K562 (cell line): Measurements from ENCODE around the gene GPR157. TPM values are rescaled to one million over a fixed set of nuclear protein-coding genes. Genes with fewer than 3 reads are reported as not detected.

ENCODE experiments used
- ATAC-seq: fragments of 200-7000 bp; cut with Tn5 transposase; 3 replicates; pipeline ENCODE4 v1.9.1; 2020; ENCODE audit warnings: moderate library complexity
- BruUV-seq: library from RNA; stranded (reverse); fragments of 400-500 nt; replicated peaks from 2 replicates; lab custom pipeline; 2021; lab: Mats Ljungman, UMichigan
- CTCF ChIA-PET: fragments of 300-600 bp; formaldehyde crosslinking; extraction: SDS; loops from one replicate; lab custom pipeline; 2021; ENCODE audit warnings: low intra/inter-chr PET ratio; lab: Yijun Ruan, JAX
- POLR2A ChIA-PET: fragments of 300-600, 350-650 bp; sonication (Branson Sonifier 250); formaldehyde crosslinking; extraction: SDS; loops from one replicate; lab custom pipeline; 2021; ENCODE audit warnings: antibody characterized with exemption, inconsistent platforms; lab: Yijun Ruan, JAX
- DNase-seq, 4 experiments: peaks; one replicate each; pipeline versions ENCODE4 v3.0.0 to v3.0.0-alpha.2; 2011 to 2018; ENCODE audit warnings: low spot score in 3 of 4, mixed read lengths in 3 of 4; ENCODE audit errors: extremely low read depth in 1 of 4
- FAIRE-seq: peaks from 2 replicates; lab custom pipeline; 2011; peaks lifted over from hg19 to GRCh38; lab: Jason Lieb, UNC
- H2AFZ ChIP-seq: 2 replicates; pipeline ENCODE4 v1.6.0; 2011; ENCODE audit warnings: low read depth, low read length, control low read depth, inconsistent platforms
- H3K27ac ChIP-seq: fragments of 200-600 bp; 3 replicates; pipeline ENCODE4 v1.8.0; 2011; ENCODE audit warnings: low read depth, mild to moderate bottlenecking, control low read depth, inconsistent platforms, low read length, moderate library complexity, mixed read lengths; ENCODE audit errors: extremely low read depth
- H3K27me3 ChIP-seq, 2 experiments: fragments of 300-600 bp in 1 of 2; 2 replicates in 1 of 2; 3 replicates in 1 of 2; pipeline versions ENCODE4 v1.6.0 to v1.8.0; 2011; ENCODE audit warnings: inconsistent platforms in 2 of 2, low read length in 2 of 2, mild to moderate bottlenecking in 1 of 2, mixed read lengths in 1 of 2, moderate library complexity in 1 of 2; ENCODE audit not compliant: control insufficient read depth in 2 of 2, insufficient read depth in 2 of 2
- H3K36me3 ChIP-seq: fragments of 300-600 bp; 3 replicates; pipeline ENCODE4 v1.8.0; 2011; ENCODE audit warnings: mild to moderate bottlenecking, low read length, inconsistent platforms; ENCODE audit not compliant: control insufficient read depth, insufficient read depth
- H3K4me1 ChIP-seq, 2 experiments: fragments of 200-600 bp in 1 of 2; replicated peaks in 1 of 2; 2 replicates in 1 of 2; 3 replicates in 1 of 2; pipeline versions ENCODE4 v1.5.1 to v1.8.0; 2011; ENCODE audit warnings: inconsistent platforms in 2 of 2, low read length in 2 of 2, mild to moderate bottlenecking in 1 of 2, mixed read lengths in 1 of 2, moderate library complexity in 1 of 2; ENCODE audit not compliant: control insufficient read depth in 2 of 2, insufficient read depth in 2 of 2
- H3K4me2 ChIP-seq: 2 replicates; pipeline ENCODE4 v1.6.1; 2011; ENCODE audit warnings: low read length, control low read depth, inconsistent platforms, mixed read lengths; ENCODE audit not compliant: insufficient read depth
- H3K4me3 ChIP-seq: fragments of 200-600 bp; sonication (generic), shearing (Covaris generic); 2 replicates; pipeline ENCODE4 v1.5.1; 2016; ENCODE audit warnings: control low read depth, inconsistent platforms
- H3K79me2 ChIP-seq: fragments of 200-600 bp; 3 replicates; pipeline ENCODE4 v1.8.0; 2011; ENCODE audit warnings: low read length, inconsistent platforms; ENCODE audit not compliant: control insufficient read depth, insufficient read depth
- H3K9ac ChIP-seq, 2 experiments: 2 replicates each; pipeline versions ENCODE4 v1.6.0 to v1.6.1; 2011; ENCODE audit warnings: low read depth in 2 of 2, low read length in 2 of 2, control low read depth in 1 of 2, inconsistent platforms in 1 of 2, mild to moderate bottlenecking in 1 of 2, mixed read lengths in 1 of 2; ENCODE audit not compliant: insufficient read depth in 1 of 2
- H3K9me1 ChIP-seq: one replicate; pipeline ENCODE4 v1.6.0; 2011; ENCODE audit warnings: inconsistent platforms, mild to moderate bottlenecking, low read length, moderate library complexity; ENCODE audit not compliant: control insufficient read depth, insufficient read depth
- H3K9me3 ChIP-seq: replicated peaks from 2 replicates; pipeline ENCODE4 v1.5.1; 2011; ENCODE audit warnings: low read depth, low read length, inconsistent platforms; ENCODE audit not compliant: control insufficient read depth, insufficient read depth
- H4K20me1 ChIP-seq: replicated peaks from 2 replicates; pipeline ENCODE4 v1.6.1; 2011; ENCODE audit warnings: low read length, inconsistent platforms, mixed read lengths; ENCODE audit not compliant: control insufficient read depth, insufficient read depth
- BDP1 ChIP-seq: IDR thresholded peaks from 3 replicates; pipeline ENCODE4 v1.6.1; 2011; ENCODE audit not compliant: insufficient read length, insufficient read depth
- BRD9 ChIP-seq: fragments of 450-650 bp; IDR thresholded peaks from 2 replicates; pipeline ENCODE4 v1.6.1; 2018; ENCODE audit warnings: low read depth; ENCODE audit not compliant: partially characterized antibody
- CXXC5 ChIP-seq: fragments of 250-450 bp; sonication (Bioruptor Pico); IDR thresholded peaks from 2 replicates; pipeline ENCODE4 v1.8.0; 2022; ENCODE audit warnings: inconsistent platforms, mild to moderate bottlenecking, moderate library complexity
- FOXA3 ChIP-seq, 2 experiments: fragments of 450-650 bp in 1 of 2; sonication (generic) in 1 of 2; formaldehyde crosslinking; IDR thresholded peaks in 1 of 2; conservative IDR thresholded peaks in 1 of 2; 2 replicates each; pipeline versions ENCODE4 v1.4.0 to v1.8.0; 2020 to 2022; ENCODE audit warnings: mild to moderate bottlenecking in 2 of 2, missing genetic modification reagents in 1 of 2
- NCOA4 ChIP-seq: fragments of 450-650 bp; IDR thresholded peaks from 2 replicates; pipeline ENCODE4 v1.6.1; 2018; ENCODE audit warnings: mild to moderate bottlenecking; ENCODE audit not compliant: partially characterized antibody
- SPI1 ChIP-seq: IDR thresholded peaks from 2 replicates; pipeline ENCODE4 v1.6.1; 2011; ENCODE audit warnings: low read depth, low read length, control low read depth, borderline replicate concordance
- SRF ChIP-seq, 2 experiments: fragments of 250-450, 450-650 bp in 1 of 2; sonication (Bioruptor Pico) in 1 of 2; sonication (generic) in 1 of 2; formaldehyde crosslinking; IDR thresholded peaks; 2 replicates each; pipeline versions ENCODE4 v1.5.0 to v1.5.1; 2020 to 2022; ENCODE audit warnings: mild to moderate bottlenecking in 1 of 2, missing genetic modification reagents in 1 of 2
- SRSF1 ChIP-seq: fragments of 200-400 bp; formaldehyde crosslinking; IDR thresholded peaks from 2 replicates; pipeline ENCODE4 v1.6.1; 2017; ENCODE audit warnings: mild to moderate bottlenecking, low read depth, low read length, moderate library complexity
- ZNF282 ChIP-seq: sonication (generic); formaldehyde crosslinking; IDR thresholded peaks from 2 replicates; pipeline ENCODE4 v1.8.1; 2023; ENCODE audit warnings: missing genetic modification reagents
- ZSCAN32 ChIP-seq: fragments of 450-650 bp; formaldehyde crosslinking; IDR thresholded peaks from 2 replicates; pipeline ENCODE4 v1.4.0; 2020; ENCODE audit warnings: mild to moderate bottlenecking, moderate library complexity
- WGBS: fragments of 100-300 bp; shearing (Covaris generic); methylation state at CpG from one replicate; pipeline ENCODE4 v1.1.6; 2016; ENCODE audit warnings: low coverage, mixed read lengths; ENCODE audit not compliant: insufficient coverage; ENCODE audit errors: missing lambda C conversion rate; 5-methylcytosine and 5-hydroxymethylcytosine counted together
- in situ Hi-C: fragments of 300-500 bp; cut with MboI; formaldehyde crosslinking; loops from 4 replicates; pipeline ENCODE4 v1.15.0; 2018; ENCODE audit warnings: inconsistent platforms, mixed read lengths
- intact Hi-C: fragments of 100-400 bp; cut with micrococcal nuclease; formaldehyde crosslinking; loops from 2 replicates; pipeline ENCODE4 v1.14.2; 2022
- polyA plus RNA-seq, 8 experiments: library from polyadenylated mRNA; depleted of rRNA in 4 of 8; stranded (reverse) in 5 of 8; unstranded in 3 of 8; fragments of >200 nt; fragmentation: Nextera tagmentation in 2 of 8; fragmentation: Illumina TruSeq in 1 of 8; extraction: Ambion mirVana in 2 of 8; extraction: Trizol in 1 of 8; gene quantifications; 2 replicates each; pipeline versions ENCODE4 v1.2.1 to v1.2.3, GENCODE V29; 2011 to 2014; ENCODE audit warnings: inconsistent platforms in 1 of 8, missing spikeins in 1 of 8
- total RNA-seq, 7 experiments: library from RNA; depleted of rRNA in 6 of 7; stranded (reverse); fragments of >200 nt in 6 of 7; fragmentation: Illumina TruSeq in 2 of 7; extraction: Trizol in 2 of 7; gene quantifications; 2 replicates each; pipeline versions ENCODE4 v1.2.1 to v1.2.3, GENCODE V29; 2011 to 2021; ENCODE audit warnings: low replicate concordance in 1 of 7
- TF ChIP-seq, protein P1 (sequence below): fragments of 250-450 bp; sonication (Bioruptor Pico); IDR thresholded peaks from 2 replicates; pipeline ENCODE4 v1.8.0; 2021; ENCODE audit warnings: mild to moderate bottlenecking, moderate library complexity
- TF ChIP-seq, protein P2 (sequence below): sonication (generic); formaldehyde crosslinking; IDR thresholded peaks from 2 replicates; pipeline ENCODE4 v1.5.0; 2020; ENCODE audit warnings: missing genetic modification reagents

Gene GPR157
- total and polyA plus RNA-seq, 9 of the 15 experiments (the other 6 are each of a cell fraction or from before 2014, with no cell fraction given) = 0.01 to 0.18 (median 0.04) TPM; not detected in 4

GRCh38 chr1:9106286-9106685 is 22.6 kb downstream of the GPR157 start:
- Histone ChIP-seq H3K27ac (no peak overlapping the region), H3K9ac (no peak overlapping the region), H2AFZ (no peak overlapping the region), H3K9me1 (no peaks in the 10 kb centered on the region), H3K36me3 (no peaks in the 10 kb centered on the region), H3K9me3 (no peaks in the 10 kb centered on the region), H4K20me1 (peaks cover 26% of the 10 kb centered on the region), H3K4me3 (no peak overlapping the region), H3K4me1 (peaks cover 0 to 4% of the 10 kb centered on the region in 2 experiments; a peak in 1 of 5 replicates), H3K79me2 (no peaks in the 10 kb centered on the region), H3K4me2 (no peak overlapping the region), H3K27me3 (peaks cover 51 to 83% of the 10 kb centered on the region in 2 experiments)
- FAIRE-seq = no peak
- TF ChIP-seq ZSCAN32 (CRISPR knock-in tag) (no peak), BRD9 (no peak), NCOA4 (no peak), BDP1 (no peak)
- intact Hi-C loops = no loop called here
- BruUV-seq = no TSS peak
- WGBS = 2% methylated on average over 13 of the region's 14 CpGs
- no peak for ATAC-seq
- in situ Hi-C loops = loop anchor here (5.0 kb wide), 1 partner anchor 91 kb away; no protein-coding TSS in a partner anchor
- DNase-seq = no peak
- POLR2A ChIA-PET = interaction anchor here (0.5 to 1.0 kb wide), 2 partner anchors 140 to 389 kb away, joined by 3 read pairs; no protein-coding TSS in a partner anchor
- CTCF ChIA-PET = interaction anchor here (0.5 kb wide), 1 partner anchor 96 kb away, joined by 5 read pairs; no protein-coding TSS in a partner anchor

DNA sequence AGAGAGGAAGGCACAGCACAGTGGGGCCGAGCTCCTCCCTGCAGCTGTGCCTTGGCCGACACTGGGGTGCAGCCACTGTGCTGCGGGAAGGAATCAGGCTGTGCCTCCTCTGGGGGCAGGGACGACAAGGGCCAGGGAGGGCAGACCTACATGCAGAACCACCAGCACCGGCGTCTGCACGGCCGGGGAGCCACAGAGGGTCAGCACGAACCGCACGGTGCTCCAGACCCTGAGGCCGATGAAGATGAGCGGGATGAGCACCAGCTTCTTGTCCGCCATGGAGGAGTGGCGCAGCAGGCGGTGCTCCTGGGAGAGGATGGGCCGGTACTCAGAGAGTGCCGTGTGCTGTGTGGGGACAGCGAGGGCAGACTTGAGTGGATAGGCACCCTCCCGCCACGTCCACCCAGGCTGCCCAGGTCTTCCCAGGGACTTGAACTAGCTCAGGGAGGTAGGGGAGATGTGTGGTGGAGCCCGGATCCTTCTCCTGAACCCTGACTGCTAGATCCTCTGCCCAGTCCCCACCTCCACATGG is 23.5 kb downstream of the GPR157 start:
- Histone ChIP-seq H3K4me2 (no peak overlapping the region), H3K36me3 (no peaks in the 10 kb centered on the region), H2AFZ (no peak overlapping the region), H3K9me3 (no peaks in the 10 kb centered on the region), H3K9ac (0 out of 4 replicates have a peak overlapping the region, but pooled peaks of 1 of the 2 experiments have one; percentile 29), H4K20me1 (peaks cover 20% of the 10 kb centered on the region; the same call in 1 of the 2 replicates), H3K27me3 (peaks cover 51 to 84% of the 10 kb centered on the region in 2 experiments), H3K9me1 (no peaks in the 10 kb centered on the region), H3K27ac (no peak overlapping the region), H3K4me1 (no peaks in the 10 kb centered on the region), H3K79me2 (no peaks in the 10 kb centered on the region), H3K4me3 (no peak overlapping the region)
- no peak for ATAC-seq
- WGBS = 2% methylated on average over 22 of the region's 22 CpGs
- BruUV-seq = no TSS peak
- in situ Hi-C loops = loop anchor here (5.0 kb wide), 1 partner anchor 92 kb away; no protein-coding TSS in a partner anchor
- intact Hi-C loops = no loop called here
- no peak for FAIRE-seq
- DNase-seq = no peak
- POLR2A ChIA-PET = interaction anchor here (0.7 to 1.0 kb wide), 4 partner anchors 9 to 141 kb away, joined by 3 to 5 read pairs (median 3); no protein-coding TSS in a partner anchor
- CTCF ChIA-PET = interaction anchor here (0.6 kb wide), 1 partner anchor 24 kb away, joined by 3 read pairs; no protein-coding TSS in a partner anchor
- no peak for TF ChIP-seq ZNF282 (CRISPR knock-in tag)
- TF ChIP-seq, protein P1, sequence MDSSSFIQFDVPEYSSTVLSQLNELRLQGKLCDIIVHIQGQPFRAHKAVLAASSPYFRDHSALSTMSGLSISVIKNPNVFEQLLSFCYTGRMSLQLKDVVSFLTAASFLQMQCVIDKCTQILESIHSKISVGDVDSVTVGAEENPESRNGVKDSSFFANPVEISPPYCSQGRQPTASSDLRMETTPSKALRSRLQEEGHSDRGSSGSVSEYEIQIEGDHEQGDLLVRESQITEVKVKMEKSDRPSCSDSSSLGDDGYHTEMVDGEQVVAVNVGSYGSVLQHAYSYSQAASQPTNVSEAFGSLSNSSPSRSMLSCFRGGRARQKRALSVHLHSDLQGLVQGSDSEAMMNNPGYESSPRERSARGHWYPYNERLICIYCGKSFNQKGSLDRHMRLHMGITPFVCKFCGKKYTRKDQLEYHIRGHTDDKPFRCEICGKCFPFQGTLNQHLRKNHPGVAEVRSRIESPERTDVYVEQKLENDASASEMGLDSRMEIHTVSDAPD (CRISPR knock-in tag) = no peak
- TF ChIP-seq FOXA3 (CRISPR knock-in tag; conservative IDR thresholded peaks at IDR 0.05 in 1 of 2, IDR thresholded peaks at IDR 0.05 in 1 of 2) = no peak
- TF ChIP-seq SRF (CRISPR knock-in tag; IDR thresholded peaks at IDR 0.05) = no peak
- TF ChIP-seq SPI1 = no peak
- TF ChIP-seq SRSF1 = no peak
- TF ChIP-seq CXXC5 (CRISPR knock-in tag) = no peak
- TF ChIP-seq, protein P2, sequence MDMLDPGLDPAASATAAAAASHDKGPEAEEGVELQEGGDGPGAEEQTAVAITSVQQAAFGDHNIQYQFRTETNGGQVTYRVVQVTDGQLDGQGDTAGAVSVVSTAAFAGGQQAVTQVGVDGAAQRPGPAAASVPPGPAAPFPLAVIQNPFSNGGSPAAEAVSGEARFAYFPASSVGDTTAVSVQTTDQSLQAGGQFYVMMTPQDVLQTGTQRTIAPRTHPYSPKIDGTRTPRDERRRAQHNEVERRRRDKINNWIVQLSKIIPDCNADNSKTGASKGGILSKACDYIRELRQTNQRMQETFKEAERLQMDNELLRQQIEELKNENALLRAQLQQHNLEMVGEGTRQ (CRISPR knock-in tag) = no peak
